CD4-positive, alpha-beta T cell (primary cell): ENCODE results near the gene NUP50. TPM values are rescaled to one million over a fixed set of nuclear protein-coding genes. Genes with fewer than 3 reads are reported as not detected.

Experiments
- ATAC-seq: fragments of 200-7000 bp; cut with Tn5 transposase; one replicate; pipeline ENCODE4 v1.10.0; 2022; ENCODE audit warnings: mild to moderate bottlenecking; ENCODE audit not compliant: poor library complexity
- CTCF ChIA-PET: fragments of 350-600 bp; sonication (Branson Sonifier 250); formaldehyde crosslinking; loops from one replicate; lab custom pipeline; 2021; ENCODE audit warnings: antibody characterized with exemption, inconsistent platforms; lab: Charles Lee
- POLR2A ChIA-PET: fragments of 350-600 bp; sonication (Branson Sonifier 250); formaldehyde crosslinking; loops from one replicate; lab custom pipeline; 2021; ENCODE audit warnings: antibody characterized with exemption, inconsistent platforms; lab: Charles Lee
- DNase-seq, 14 experiments: peaks; one replicate each; pipeline ENCODE4 v3.0.0-alpha.2; 2013 to 2020; ENCODE audit warnings: mixed read lengths in 2 of 14
- H3K27ac ChIP-seq, 2 donors: one replicate each; pipeline versions ENCODE4 v1.5.1 to v1.7.0; 2013; ENCODE audit warnings: low read length in 2 of 2, low read depth in 1 of 2, mild to moderate bottlenecking in 1 of 2
- H3K27me3 ChIP-seq, 2 experiments: 1 replicate in 1 of 2; 2 replicates in 1 of 2; pipeline versions ENCODE4 v1.6.1 to v1.7.0; 2013; ENCODE audit warnings: low read length in 2 of 2, control low read depth in 1 of 2, mild to moderate bottlenecking in 1 of 2, moderate library complexity in 1 of 2; ENCODE audit not compliant: insufficient read depth in 2 of 2, control insufficient read depth in 1 of 2
- H3K36me3 ChIP-seq: one replicate; pipeline ENCODE4 v1.6.1; 2013; ENCODE audit warnings: low read length, control low read depth; ENCODE audit not compliant: insufficient read depth
- H3K4me1 ChIP-seq: one replicate; pipeline ENCODE4 v1.6.1; 2013; ENCODE audit warnings: low read length, control low read depth; ENCODE audit not compliant: insufficient read depth
- H3K4me3 ChIP-seq: one replicate; pipeline ENCODE4 v1.5.1; 2013; ENCODE audit warnings: mild to moderate bottlenecking, low read length, moderate library complexity
- H3K9me3 ChIP-seq, 2 experiments: 1 replicate in 1 of 2; 2 replicates in 1 of 2; pipeline versions ENCODE4 v1.6.1 to v1.7.0; 2013; ENCODE audit warnings: low read length in 2 of 2, mild to moderate bottlenecking in 2 of 2, control low read depth in 1 of 2, moderate library complexity in 1 of 2; ENCODE audit not compliant: control insufficient read depth in 1 of 2, insufficient read depth in 1 of 2
- H3K27ac Mint-ChIP-seq: one replicate; pipeline ENCODE4 v1.8.0; 2020; ENCODE audit warnings: mixed read lengths
- H3K27me3 Mint-ChIP-seq: one replicate; pipeline ENCODE4 v1.8.0; 2021; ENCODE audit warnings: mixed read lengths
- H3K36me3 Mint-ChIP-seq: one replicate; pipeline ENCODE4 v1.8.0; 2021; ENCODE audit warnings: low read depth, mixed read lengths
- H3K4me1 Mint-ChIP-seq: one replicate; pipeline ENCODE4 v1.8.0; 2021; ENCODE audit warnings: low read depth, mixed read lengths
- H3K4me3 Mint-ChIP-seq: one replicate; pipeline ENCODE4 v1.8.0; 2020; ENCODE audit warnings: mild to moderate bottlenecking, mixed read lengths
- H3K9me3 Mint-ChIP-seq: one replicate; pipeline ENCODE4 v1.8.0; 2020; ENCODE audit warnings: mixed read lengths
- intact Hi-C, 2 experiments: fragments of 100-400 bp; cut with DNase I in 1 of 2; cut with micrococcal nuclease in 1 of 2; formaldehyde crosslinking; loops; one replicate each; pipeline versions ENCODE4 v1.15.1 to v1.9.0; 2023 to 2025; cut with DNase I, micrococcal nuclease
- total RNA-seq, 174 experiments: library from RNA in 2 of 174; stranded (reverse) in 2 of 174; gene quantifications; one replicate each; pipeline ENCODE4 v1.2.3 and lab custom pipeline; 2021 to 2026
- TF ChIP-seq, protein P1 (sequence below): fragments of 200-600 bp; IDR thresholded peaks from one replicate; pipeline ENCODE4 v1.8.0; 2022; ENCODE audit warnings: antibody characterized with exemption, mild to moderate bottlenecking

NUP50 gene
- total RNA-seq, 2 experiments from 2014 or later, result 141 TPM

DNA sequence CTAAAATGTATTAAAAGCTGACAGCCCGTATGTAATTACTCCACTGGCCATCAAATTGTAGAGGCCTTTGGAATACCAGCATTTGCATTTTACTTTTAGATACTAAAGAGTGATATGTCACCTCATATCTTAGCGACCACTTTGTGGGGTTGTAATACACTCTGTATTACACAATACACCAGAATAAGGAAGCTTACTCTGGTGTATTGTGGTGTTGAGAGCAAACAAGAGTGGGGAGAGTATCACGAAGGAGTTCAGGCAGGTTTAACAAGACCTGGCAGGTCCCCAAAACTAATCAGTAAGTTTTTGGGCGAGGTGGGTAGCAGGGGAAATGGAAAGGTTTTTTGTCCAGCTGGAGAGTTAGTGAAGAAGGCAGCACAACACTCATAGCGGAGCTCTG, 3.2 kb downstream of the NUP50 start:
- ChIA-PET CTCF (no interaction called here), POLR2A (no interaction called here)
- Histone ChIP-seq H3K9me3 (no peaks in the 10 kb centered on the region), H3K36me3 (peaks cover 52% of the 10 kb centered on the region), H3K27ac (no peak overlapping the region), H3K4me3 (no peak overlapping the region), H3K4me1 (peaks cover 71% of the 10 kb centered on the region), H3K27me3 (no peaks in the 10 kb centered on the region)
- intact Hi-C loops, result loop anchor here in 1 of 2 experiments (10.0 kb wide), 4 partner anchors 462 to 1352 kb away; partner anchors contain the start of genes EFCAB6 and PRR5
- H3K27me3 Mint-ChIP-seq, result no peaks in the 10 kb centered on the region
- no peak for ATAC-seq
- H3K4me3 Mint-ChIP-seq, result peak overlapping the region; percentile 55
- H3K36me3 Mint-ChIP-seq, result peaks cover 71% of the 10 kb centered on the region
- peaks cover 82% of the 10 kb centered on the region for H3K4me1 Mint-ChIP-seq
- TF ChIP-seq, protein P1, sequence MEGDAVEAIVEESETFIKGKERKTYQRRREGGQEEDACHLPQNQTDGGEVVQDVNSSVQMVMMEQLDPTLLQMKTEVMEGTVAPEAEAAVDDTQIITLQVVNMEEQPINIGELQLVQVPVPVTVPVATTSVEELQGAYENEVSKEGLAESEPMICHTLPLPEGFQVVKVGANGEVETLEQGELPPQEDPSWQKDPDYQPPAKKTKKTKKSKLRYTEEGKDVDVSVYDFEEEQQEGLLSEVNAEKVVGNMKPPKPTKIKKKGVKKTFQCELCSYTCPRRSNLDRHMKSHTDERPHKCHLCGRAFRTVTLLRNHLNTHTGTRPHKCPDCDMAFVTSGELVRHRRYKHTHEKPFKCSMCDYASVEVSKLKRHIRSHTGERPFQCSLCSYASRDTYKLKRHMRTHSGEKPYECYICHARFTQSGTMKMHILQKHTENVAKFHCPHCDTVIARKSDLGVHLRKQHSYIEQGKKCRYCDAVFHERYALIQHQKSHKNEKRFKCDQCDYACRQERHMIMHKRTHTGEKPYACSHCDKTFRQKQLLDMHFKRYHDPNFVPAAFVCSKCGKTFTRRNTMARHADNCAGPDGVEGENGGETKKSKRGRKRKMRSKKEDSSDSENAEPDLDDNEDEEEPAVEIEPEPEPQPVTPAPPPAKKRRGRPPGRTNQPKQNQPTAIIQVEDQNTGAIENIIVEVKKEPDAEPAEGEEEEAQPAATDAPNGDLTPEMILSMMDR, result no peak
- DNase-seq, result no peak
- H3K9me3 Mint-ChIP-seq, result no peaks in the 10 kb centered on the region
- H3K27ac Mint-ChIP-seq, result peak overlapping the region; percentile 87

DNA sequence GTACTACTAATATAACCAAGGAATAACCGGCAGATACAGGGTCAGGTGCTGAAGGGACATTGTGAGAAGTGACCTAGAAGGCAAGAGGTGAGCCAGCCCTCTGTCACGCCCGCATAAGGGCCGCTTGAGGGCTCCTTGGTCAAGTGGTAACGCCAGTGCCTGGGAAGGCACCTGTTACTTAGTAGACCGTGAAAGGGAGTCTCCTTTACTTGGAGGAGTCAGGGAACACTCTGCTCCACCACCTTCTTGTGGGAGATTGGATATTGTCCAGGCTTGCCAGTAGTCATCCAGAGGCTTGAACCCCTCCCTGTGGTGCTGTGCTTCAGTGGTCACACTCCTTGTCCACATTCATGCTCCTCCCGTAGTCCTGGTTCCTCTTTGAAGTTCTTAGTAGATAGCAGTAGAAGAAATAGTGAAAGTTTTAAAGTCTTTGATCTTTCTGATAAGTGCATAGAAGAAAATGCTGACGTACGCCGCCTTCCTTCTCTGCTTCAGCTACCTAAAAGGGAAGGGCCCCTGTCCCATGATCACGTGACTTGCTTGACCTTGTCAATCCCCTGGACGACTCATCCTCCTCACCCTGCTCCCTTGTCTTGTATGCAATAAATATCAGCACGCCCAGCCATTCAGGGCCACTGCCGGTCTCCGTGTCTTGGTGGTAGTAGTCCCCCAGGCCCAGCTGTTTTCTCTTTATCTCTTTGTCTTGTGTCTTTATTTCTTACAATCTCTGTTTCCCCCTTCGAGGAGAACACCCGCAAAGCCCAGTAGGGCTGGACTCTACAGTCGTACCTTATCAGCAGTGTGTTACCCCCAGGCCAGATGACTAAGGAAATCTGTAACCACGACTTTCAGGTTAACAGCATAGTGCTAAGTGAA, 6.1 kb downstream of the NUP50 start:
- DNase-seq, result peak in 4 of 14 experiments; percentile 10 to 63 (median 36)
- POLR2A ChIA-PET, result no interaction called here
- TF ChIP-seq, protein P1, result no peak
- Histone ChIP-seq H3K9me3 (no peaks in the 10 kb centered on the region), H3K4me3 (no peak overlapping the region), H3K36me3 (peaks cover 72% of the 10 kb centered on the region), H3K4me1 (peaks cover 79% of the 10 kb centered on the region), H3K27me3 (no peaks in the 10 kb centered on the region), H3K27ac (peak overlapping the region; percentile 43 to 66)
- Mint-ChIP-seq H3K27me3 (no peaks in the 10 kb centered on the region), H3K27ac (peak overlapping the region; percentile 89), H3K4me1 (peaks cover 88% of the 10 kb centered on the region), H3K36me3 (peaks cover 86% of the 10 kb centered on the region), H3K9me3 (no peaks in the 10 kb centered on the region), H3K4me3 (peak overlapping the region; percentile 83)
- CTCF ChIA-PET, result interaction anchor here (0.7 kb wide), 1 partner anchor 9 kb away, joined by 3 read pairs; no protein-coding TSS in a partner anchor
- intact Hi-C loops, result loop anchor here (5.0 to 10.0 kb wide), 6 partner anchors 147 to 1355 kb away; partner anchors contain the start of genes EFCAB6 (in 1 of the 2) and PRR5 (in 1 of the 2)
- ATAC-seq, result no peak

DNA sequence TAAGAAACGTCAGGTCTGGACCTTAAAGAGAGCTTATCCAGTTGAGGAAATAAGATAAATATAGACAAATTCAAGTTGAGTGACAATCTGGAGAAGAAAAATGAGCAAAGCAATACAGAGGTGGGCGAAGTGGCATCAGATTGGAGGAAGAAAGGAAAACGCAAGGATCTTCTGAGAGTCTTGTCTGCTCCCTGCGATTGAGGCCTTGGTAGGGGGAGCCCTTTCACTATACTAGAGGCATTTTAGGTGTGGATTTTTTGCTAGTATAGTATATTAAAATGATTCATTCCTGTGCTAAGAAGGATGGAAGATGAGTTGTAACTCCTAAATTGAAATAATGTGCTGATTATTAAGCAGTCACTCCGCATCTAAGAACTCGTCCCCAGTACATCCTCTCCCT, 8.1 kb downstream of the NUP50 start:
- H3K4me3 ChIP-seq, result no peak overlapping the region
- Mint-ChIP-seq H3K36me3 (peaks cover 90% of the 10 kb centered on the region), H3K27me3 (no peaks in the 10 kb centered on the region), H3K9me3 (no peaks in the 10 kb centered on the region), H3K4me3 (peak overlapping the region; percentile 56), H3K4me1 (peaks cover 86% of the 10 kb centered on the region), H3K27ac (peak overlapping the region; percentile 87)
- ChIA-PET CTCF (interaction anchor here (2.3 kb wide), 1 partner anchor 8 kb away, joined by 8 read pairs; the partner anchor contains the start of gene NUP50), POLR2A (interaction anchor here (5.4 kb wide), 1 partner anchor 9 kb away, joined by 78 read pairs; the partner anchor contains the start of gene NUP50)
- DNase-seq, result no peak
- intact Hi-C loops, result loop anchor here (5.0 to 10.0 kb wide), 2 partner anchors 145 to 263 kb away; no protein-coding TSS in a partner anchor
- TF ChIP-seq, protein P1, result no peak
- H3K4me1 ChIP-seq, result peaks cover 78% of the 10 kb centered on the region
- no peaks in the 10 kb centered on the region for H3K9me3 ChIP-seq
- H3K27ac ChIP-seq, result peak overlapping the region; percentile 42 to 43
- no peak for ATAC-seq
- H3K27me3 ChIP-seq, result no peaks in the 10 kb centered on the region
- peaks cover 85% of the 10 kb centered on the region for H3K36me3 ChIP-seq
